PC-9 (cell line): ENCODE measurements around the gene ZFAND3. TPM values are rescaled to one million over a fixed set of nuclear protein-coding genes. Genes with fewer than 3 reads are reported as not detected.

Experiments
- BruUV-seq: library from RNA; stranded (reverse); fragments of 400-500 nt; replicated peaks from 2 replicates; lab custom pipeline; 2021; lab: Mats Ljungman, UMichigan
- CTCF ChIA-PET: fragments of 300-600 bp; sonication (Branson Sonifier 250); formaldehyde crosslinking; loops from one replicate; lab custom pipeline; 2022; ENCODE audit warnings: antibody characterized with exemption; lab: Charles Lee
- POLR2A ChIA-PET: fragments of 300-600 bp; sonication (Branson Sonifier 250); formaldehyde crosslinking; loops from one replicate; lab custom pipeline; 2022; ENCODE audit warnings: antibody characterized with exemption; ENCODE audit not compliant: unreplicated experiment; lab: Charles Lee
- DNase-seq, 2 experiments: peaks; one replicate each; pipeline versions ENCODE4 v3.0.0 to v3.0.0-alpha.2; 2015 to 2022; ENCODE audit warnings: mixed read lengths in 1 of 2
- H2AFZ ChIP-seq: fragments of 200-600 bp; sonication (generic); 2 replicates; pipeline ENCODE4 v1.8.1; 2017; ENCODE audit warnings: antibody characterized with exemption
- H3F3A ChIP-seq: fragments of 200-600 bp; sonication (generic); 2 replicates; pipeline ENCODE4 v1.8.1; 2017; ENCODE audit warnings: antibody characterized with exemption, mild to moderate bottlenecking, low read depth; ENCODE audit not compliant: insufficient read depth
- H3K27ac ChIP-seq: fragments of 200-600 bp; sonication (generic); 2 replicates; pipeline ENCODE4 v1.6.1; 2016; ENCODE audit warnings: mixed run types
- H3K27me3 ChIP-seq: fragments of 200-600 bp; sonication (generic); 2 replicates; pipeline ENCODE4 v1.6.1; 2016; ENCODE audit warnings: low read depth, mixed run types; ENCODE audit not compliant: insufficient read depth
- H3K36me3 ChIP-seq: fragments of 200-600 bp; sonication (generic); 2 replicates; pipeline ENCODE4 v1.6.1; 2016; ENCODE audit warnings: low read depth, mixed run types
- H3K4me1 ChIP-seq: fragments of 200-600 bp; sonication (generic); replicated peaks from 2 replicates; pipeline ENCODE4 v1.6.1; 2016; ENCODE audit warnings: mixed run types; ENCODE audit not compliant: insufficient read depth
- H3K4me2 ChIP-seq: fragments of 200-600 bp; sonication (generic); 2 replicates; pipeline ENCODE4 v1.6.1; 2017; ENCODE audit warnings: mixed run types
- H3K4me3 ChIP-seq: fragments of 200-600 bp; sonication (generic); 2 replicates; pipeline ENCODE4 v1.6.1; 2016; ENCODE audit warnings: mixed run types
- H3K79me2 ChIP-seq: fragments of 200-600 bp; sonication (generic); 2 replicates; pipeline ENCODE4 v1.6.1; 2017; ENCODE audit warnings: low read depth, mixed run types
- H3K9me2 ChIP-seq: fragments of 200-600 bp; sonication (generic); 2 replicates; pipeline ENCODE4 v1.8.1; 2017; ENCODE audit warnings: mild to moderate bottlenecking; ENCODE audit not compliant: insufficient read depth
- H3K9me3 ChIP-seq: fragments of 200-600 bp; sonication (generic); 2 replicates; pipeline ENCODE4 v1.8.1; 2016; ENCODE audit warnings: low read depth; ENCODE audit not compliant: insufficient read depth
- H4K20me1 ChIP-seq: fragments of 200-600 bp; sonication (generic); 2 replicates; pipeline ENCODE4 v1.8.1; 2017; ENCODE audit not compliant: insufficient read depth
- CTCF ChIP-seq: fragments of 200-600 bp; sonication (generic); conservative IDR thresholded peaks from 2 replicates; pipeline ENCODE4 v1.6.1; 2017; ENCODE audit warnings: mixed run types, antibody characterized with exemption, mild to moderate bottlenecking, moderate library complexity
- EZH2 ChIP-seq: fragments of 200-600 bp; sonication (generic); IDR thresholded peaks from 2 replicates; pipeline ENCODE4 v1.8.0; 2017; ENCODE audit warnings: antibody characterized with exemption, low read depth
- intact Hi-C: fragments of 100-400 bp; cut with micrococcal nuclease; formaldehyde crosslinking; loops from one replicate; pipeline ENCODE4 v1.10.0; 2022; ENCODE audit not compliant: unreplicated experiment
- total RNA-seq: library from RNA; stranded (reverse); gene quantifications from 2 replicates; pipeline ENCODE4 v1.2.3, GENCODE V29; 2021

Gene ZFAND3
- total RNA-seq, 1 experiment from 2014 or later: 46.8 TPM

- peaks cover 61% of the 10 kb centered on the region for H3K79me2 ChIP-seq
- H4K20me1 ChIP-seq: peaks cover 49% of the 10 kb centered on the region
- CTCF ChIA-PET: no interaction called here
- POLR2A ChIA-PET: no interaction called here
- H3K27ac ChIP-seq: no peak overlapping the region
- no peak for DNase-seq
- no peak overlapping the region for H3K4me2 ChIP-seq
- H3K4me3 ChIP-seq: no peak overlapping the region
- no peak for TF ChIP-seq EZH2
- TF ChIP-seq CTCF: no peak
- no peak overlapping the region for H2AFZ ChIP-seq
- no peaks in the 10 kb centered on the region for H3K9me3 ChIP-seq
- BruUV-seq: no TSS peak
- no peaks in the 10 kb centered on the region for H3K36me3 ChIP-seq
- H3K27me3 ChIP-seq: no peaks in the 10 kb centered on the region
- H3K4me1 ChIP-seq: no peaks in the 10 kb centered on the region
- no peaks in the 10 kb centered on the region for H3K9me2 ChIP-seq
- intact Hi-C loops: no loop called here
- peaks cover 5% of the 10 kb centered on the region for H3F3A ChIP-seq
Observed at GRCh38 chr6:37889051-37889450, 69.5 kb downstream of the ZFAND3 start.

- Histone ChIP-seq H3K79me2 (peaks cover 64% of the 10 kb centered on the region), H3K4me2 (no peak overlapping the region), H3K36me3 (no peaks in the 10 kb centered on the region), H3K4me1 (no peaks in the 10 kb centered on the region), H2AFZ (no peak overlapping the region), H3F3A (peaks cover 8% of the 10 kb centered on the region), H3K4me3 (no peak overlapping the region), H3K9me3 (no peaks in the 10 kb centered on the region), H3K27me3 (no peaks in the 10 kb centered on the region), H3K27ac (no peak overlapping the region), H3K9me2 (no peaks in the 10 kb centered on the region), H4K20me1 (peaks cover 49% of the 10 kb centered on the region)
- CTCF ChIA-PET: no interaction called here
- TF ChIP-seq EZH2: no peak
- no peak for TF ChIP-seq CTCF
- POLR2A ChIA-PET: no interaction called here
- no TSS peak for BruUV-seq
- intact Hi-C loops: no loop called here
- DNase-seq: no peak
Observed at GRCh38 chr6:37889486-37889885, 70.0 kb downstream of the ZFAND3 start.

- POLR2A ChIA-PET: no interaction called here
- Histone ChIP-seq H3F3A (peaks cover 19% of the 10 kb centered on the region), H3K4me2 (no peak overlapping the region), H3K27me3 (no peaks in the 10 kb centered on the region), H3K9me3 (no peaks in the 10 kb centered on the region), H4K20me1 (peaks cover 38% of the 10 kb centered on the region), H3K79me2 (peaks cover 76% of the 10 kb centered on the region), H3K27ac (no peak overlapping the region), H3K4me1 (peaks cover 7% of the 10 kb centered on the region; the same call in 1 of the 2 replicates), H3K9me2 (no peaks in the 10 kb centered on the region), H3K4me3 (no peak overlapping the region), H2AFZ (no peak overlapping the region), H3K36me3 (no peaks in the 10 kb centered on the region)
- intact Hi-C loops: no loop called here
- no peak for TF ChIP-seq CTCF
- TF ChIP-seq EZH2: no peak
- BruUV-seq: no TSS peak
- CTCF ChIA-PET: no interaction called here
- no peak for DNase-seq
Observed at GRCh38 chr6:37891072-37891471, 71.5 kb downstream of the ZFAND3 start.
